NCI-H2107 treated with DMSO at 0.1 percent for 48 hours (cell line): ENCODE data around the gene SLC22A5.

ENCODE experiments used
- DNase-seq: peaks from one replicate; lab custom pipeline; 2025; ENCODE audit not compliant: unreplicated experiment; lab: John Stamatoyannopoulos, UW

The SLC22A5 gene

GRCh38 chr5:132364319-132364718, 5.2 kb upstream of the SLC22A5 start:
- DNase-seq: no peak

- DNase-seq: no peak
Observed at GRCh38 chr5:132365213-132365612, 4.3 kb upstream of the SLC22A5 start.

GRCh38 chr5:132368186-132368585, 1.3 kb upstream of the SLC22A5 start:
- DNase-seq: no peak

GRCh38 chr5:132369007-132369473, 470 bp upstream of the SLC22A5 start:
- no peak for DNase-seq

- DNase-seq: no peak
Observed at GRCh38 chr5:132370181-132370970, 866 bp downstream of the SLC22A5 start.

- no peak for DNase-seq
Observed at GRCh38 chr5:132370971-132371602, 1.6 kb downstream of the SLC22A5 start.

GRCh38 chr5:132371603-132371994, 2.1 kb downstream of the SLC22A5 start:
- no peak for DNase-seq

GRCh38 chr5:132372127-132372526, 2.6 kb downstream of the SLC22A5 start:
- no peak for DNase-seq

- DNase-seq: no peak
Observed at GRCh38 chr5:132372542-132372941, 3.0 kb downstream of the SLC22A5 start.

- no peak for DNase-seq
Observed at GRCh38 chr5:132375957-132376356, 6.4 kb downstream of the SLC22A5 start.

GRCh38 chr5:132376694-132377641, 7.5 kb downstream of the SLC22A5 start:
- no peak for DNase-seq

GRCh38 chr5:132377738-132378137, 8.2 kb downstream of the SLC22A5 start:
- no peak for DNase-seq

- DNase-seq: peak; percentile 28
Observed at GRCh38 chr5:132378580-132378979, 9.1 kb downstream of the SLC22A5 start.

GRCh38 chr5:132380047-132380446, 10.5 kb downstream of the SLC22A5 start:
- no peak for DNase-seq

- no peak for DNase-seq
Observed at GRCh38 chr5:132380741-132381140, 11.2 kb downstream of the SLC22A5 start.

- DNase-seq: no peak
Observed at GRCh38 chr5:132381614-132382013, 12.1 kb downstream of the SLC22A5 start.

GRCh38 chr5:132383261-132383660, 13.8 kb downstream of the SLC22A5 start:
- no peak for DNase-seq

GRCh38 chr5:132383984-132384383, 14.5 kb downstream of the SLC22A5 start:
- DNase-seq: no peak

- no peak for DNase-seq
Observed at GRCh38 chr5:132384506-132385050, 15.1 kb downstream of the SLC22A5 start.

- DNase-seq: peak; percentile 9
Observed at GRCh38 chr5:132385326-132386105, 16.0 kb downstream of the SLC22A5 start.
